HG03432 (cell line): ENCODE measurements around the gene DENND4B.
"Not testable (repeated sequence)": the region's sequence is repeated elsewhere in the genome, so short reads cannot be mapped to it uniquely, and the experiment has no call there.

Experiments
- ATAC-seq: cut with Tn5 transposase; IDR thresholded peaks from one replicate; pipeline ENCODE4 v1.9.1; 2021; ENCODE audit warnings: mild to moderate bottlenecking, moderate library complexity; ENCODE audit not compliant: unreplicated experiment

DENND4B gene

GRCh38 chr1:153891042-153891441 is 55.5 kb downstream of the DENND4B start:
- not testable (repeated sequence) for ATAC-seq

GRCh38 chr1:153888533-153888932 is 58.0 kb downstream of the DENND4B start:
- no peak for ATAC-seq

- no peak for ATAC-seq
Measured at GRCh38 chr1:153886127-153886526, 60.4 kb downstream of the DENND4B start.

- no peak for ATAC-seq
Measured at GRCh38 chr1:153883223-153883622, 63.3 kb downstream of the DENND4B start.

- ATAC-seq = no peak
Measured at GRCh38 chr1:153882296-153882912, 64.1 kb downstream of the DENND4B start.

GRCh38 chr1:153881751-153882150 is 64.8 kb downstream of the DENND4B start:
- no peak for ATAC-seq

GRCh38 chr1:153880962-153881361 is 65.6 kb downstream of the DENND4B start:
- ATAC-seq = no peak

GRCh38 chr1:153880024-153880423 is 66.5 kb downstream of the DENND4B start:
- no peak for ATAC-seq
